H9 (cell line): ENCODE data around the gene ABCB6. TPM values are rescaled to one million over a fixed set of nuclear protein-coding genes. Genes with fewer than 3 reads are reported as not detected.

ENCODE experiments used
- DNase-seq: peaks from one replicate; pipeline ENCODE4 v3.0.0-alpha.2; 2017
- H2AFZ ChIP-seq: one replicate; pipeline ENCODE4 v1.6.1; 2013; ENCODE audit warnings: mild to moderate bottlenecking, low read length, control low read depth, moderate library complexity
- H2AK5ac ChIP-seq: 2 replicates; pipeline ENCODE4 v1.6.1; 2013; ENCODE audit warnings: low read length, control low read depth, mixed read lengths; ENCODE audit not compliant: insufficient read length
- H2BK120ac ChIP-seq: one replicate; pipeline ENCODE4 v1.6.1; 2013; ENCODE audit warnings: low read depth, mild to moderate bottlenecking, low read length, control low read depth, inconsistent platforms; ENCODE audit not compliant: poor library complexity, severe bottlenecking
- H2BK12ac ChIP-seq: 2 replicates; pipeline ENCODE4 v1.6.1; 2013; ENCODE audit warnings: low read length, control low read depth, mixed read lengths, low read depth; ENCODE audit not compliant: insufficient read length
- H2BK15ac ChIP-seq: 2 replicates; pipeline ENCODE4 v1.6.1; 2013; ENCODE audit warnings: low read depth, low read length, control low read depth
- H2BK20ac ChIP-seq: one replicate; pipeline ENCODE4 v1.6.1; 2013; ENCODE audit warnings: low read depth, mild to moderate bottlenecking, low read length, control low read depth, inconsistent platforms; ENCODE audit not compliant: poor library complexity, severe bottlenecking
- H2BK5ac ChIP-seq: 2 replicates; pipeline ENCODE4 v1.6.1; 2013; ENCODE audit warnings: low read length, control low read depth, mixed read lengths; ENCODE audit not compliant: insufficient read length
- H3K14ac ChIP-seq: 2 replicates; pipeline ENCODE4 v1.6.1; 2013; ENCODE audit warnings: low read length, control low read depth; ENCODE audit not compliant: insufficient read depth
- H3K18ac ChIP-seq: 2 replicates; pipeline ENCODE4 v1.6.1; 2013; ENCODE audit warnings: low read depth, mild to moderate bottlenecking, mixed read lengths, low read length, control low read depth; ENCODE audit not compliant: insufficient read length
- H3K23ac ChIP-seq: 2 replicates; pipeline ENCODE4 v1.6.1; 2013; ENCODE audit warnings: low read length, control low read depth, mixed read lengths, low read depth; ENCODE audit not compliant: insufficient read length
- H3K23me2 ChIP-seq: 2 replicates; pipeline ENCODE4 v1.6.1; 2013; ENCODE audit warnings: low read depth, mild to moderate bottlenecking, mixed read lengths, low read length, control low read depth; ENCODE audit not compliant: insufficient read length, poor library complexity, severe bottlenecking
- H3K27ac ChIP-seq: 2 replicates; pipeline ENCODE4 v1.5.1; 2013; ENCODE audit warnings: low read length, control low read depth, mixed read lengths, low read depth; ENCODE audit not compliant: insufficient read length
- H3K27me3 ChIP-seq: 2 replicates; pipeline ENCODE4 v1.6.1; 2013; ENCODE audit warnings: low read length, control low read depth, inconsistent platforms; ENCODE audit not compliant: insufficient read depth
- H3K4ac ChIP-seq: 2 replicates; pipeline ENCODE4 v1.6.1; 2013; ENCODE audit warnings: low read depth, mild to moderate bottlenecking, control low read depth, inconsistent platforms, low read length, moderate library complexity
- H3K4me1 ChIP-seq: 2 replicates; pipeline ENCODE4 v1.6.1; 2013; ENCODE audit warnings: low read length, control low read depth, inconsistent platforms; ENCODE audit not compliant: insufficient read depth
- H3K4me2 ChIP-seq: 2 replicates; pipeline ENCODE4 v1.6.1; 2013; ENCODE audit warnings: low read length, control low read depth, mixed read lengths; ENCODE audit not compliant: insufficient read length, insufficient read depth
- H3K56ac ChIP-seq: 2 replicates; pipeline ENCODE4 v1.6.1; 2013; ENCODE audit warnings: low read depth, mild to moderate bottlenecking, mixed read lengths, low read length, control low read depth; ENCODE audit not compliant: insufficient read length
- H3K79me1 ChIP-seq: 2 replicates; pipeline ENCODE4 v1.6.1; 2013; ENCODE audit warnings: low read depth, mild to moderate bottlenecking, moderate library complexity, low read length, control low read depth, inconsistent platforms; ENCODE audit not compliant: insufficient read depth, poor library complexity, severe bottlenecking
- H3K79me2 ChIP-seq: 2 replicates; pipeline ENCODE4 v1.6.1; 2013; ENCODE audit warnings: low read length, control low read depth, inconsistent platforms; ENCODE audit not compliant: insufficient read depth
- H3K9ac ChIP-seq: 2 replicates; pipeline ENCODE4 v1.6.1; 2013; ENCODE audit warnings: low read length, control low read depth, mixed read lengths; ENCODE audit not compliant: insufficient read length; ENCODE audit errors: extremely low read depth
- H3K9me3 ChIP-seq: one replicate; pipeline ENCODE4 v1.6.1; 2013; ENCODE audit warnings: low read depth, low read length, inconsistent platforms; ENCODE audit not compliant: control insufficient read depth
- H3T11ph ChIP-seq: one replicate; pipeline ENCODE4 v1.6.1; 2013; ENCODE audit warnings: mild to moderate bottlenecking, low read length, control low read depth, inconsistent platforms
- H4K20me1 ChIP-seq: one replicate; pipeline ENCODE4 v1.6.1; 2013; ENCODE audit not compliant: control insufficient read depth, insufficient read length, insufficient read depth
- H4K5ac ChIP-seq: 2 replicates; pipeline ENCODE4 v1.6.1; 2013; ENCODE audit warnings: low read depth, mild to moderate bottlenecking, mixed read lengths, low read length, control low read depth; ENCODE audit not compliant: insufficient read length
- H4K8ac ChIP-seq: replicated peaks from 2 replicates; pipeline ENCODE4 v1.6.1; 2013; ENCODE audit warnings: low read length, control low read depth, mixed read lengths, low read depth; ENCODE audit not compliant: insufficient read length
- H4K91ac ChIP-seq: 2 replicates; pipeline ENCODE4 v1.6.1; 2013; ENCODE audit warnings: low read depth, mild to moderate bottlenecking, moderate library complexity, mixed read lengths, low read length, control low read depth; ENCODE audit not compliant: insufficient read length
- H3K27ac Mint-ChIP-seq, 3 experiments: 2 replicates in 2 of 3; 3 replicates in 1 of 3; pipeline ENCODE4 v1.8.0; 2020 to 2021; ENCODE audit warnings: mixed read lengths in 3 of 3, mild to moderate bottlenecking in 1 of 3, moderate library complexity in 1 of 3
- H3K27me3 Mint-ChIP-seq: 2 replicates; pipeline ENCODE4 v1.8.0; 2021; ENCODE audit warnings: low read depth, mild to moderate bottlenecking, moderate library complexity, mixed read lengths
- H3K36me3 Mint-ChIP-seq, 3 experiments: 2 replicates in 2 of 3; 3 replicates in 1 of 3; pipeline ENCODE4 v1.8.0; 2020 to 2021; ENCODE audit warnings: low read depth in 3 of 3, mixed read lengths in 3 of 3; ENCODE audit not compliant: insufficient read depth in 1 of 3
- H3K4me1 Mint-ChIP-seq, 2 experiments: 2 replicates each; pipeline ENCODE4 v1.8.0; 2020; ENCODE audit warnings: mixed read lengths in 2 of 2
- H3K4me3 Mint-ChIP-seq, 2 experiments: 2 replicates in 1 of 2; 3 replicates in 1 of 2; pipeline ENCODE4 v1.8.0; 2020 to 2021; ENCODE audit warnings: mild to moderate bottlenecking in 2 of 2, mixed read lengths in 2 of 2, moderate library complexity in 1 of 2
- H3K9me3 Mint-ChIP-seq, 2 experiments: 2 replicates in 1 of 2; 3 replicates in 1 of 2; pipeline ENCODE4 v1.8.0; 2020; ENCODE audit warnings: mild to moderate bottlenecking in 2 of 2, mixed read lengths in 2 of 2, moderate library complexity in 1 of 2
- CTCF ChIP-seq: fragments of 200-600 bp; sonication (generic); conservative IDR thresholded peaks from 3 replicates; pipeline ENCODE4 v1.8.0; 2021; ENCODE audit warnings: antibody characterized with exemption, mild to moderate bottlenecking
- WGBS: extraction: QIAGEN DNeasy Blood & Tissue Kit; methylation state at CpG from one replicate; pipeline ENCODE4 v1.1.7; 2013; ENCODE audit warnings: missing lambda C conversion rate, low lambda C conversion rate, mixed read lengths; ENCODE audit not compliant: insufficient read length; ENCODE audit errors: extremely low coverage; 5-methylcytosine and 5-hydroxymethylcytosine counted together
- total RNA-seq: library from RNA; stranded (reverse); gene quantifications from 2 replicates; pipeline ENCODE4 v1.2.1, GENCODE V29; 2021

The ABCB6 gene
- total RNA-seq, 1 experiment from 2014 or later = 46.4 TPM

GRCh38 chr2:219245148-219245898, 26.6 kb upstream of the ABCB6 start, which contains the start of the genes GLB1L and STK16:
TSS of gene GLB1L (minus strand) at chr2:219245444. CDS start at chr2:219243573, 1,871 bp downstream.
TSS of gene STK16 (plus strand) at chr2:219245479. CDS start at chr2:219246000, 521 bp downstream.
- H2AFZ ChIP-seq = no peak within 1 kb of the TSS
- H3K9me3 ChIP-seq = no peaks in the 10 kb centered on the region
- H4K8ac ChIP-seq = no peak within 1 kb of the TSS
- H3K79me1 ChIP-seq = no peaks in the 10 kb centered on the region
- H3K4ac ChIP-seq = no peak within 1 kb of the TSS
- H3K27me3 Mint-ChIP-seq = no peaks in the 10 kb centered on the region
- H2BK12ac ChIP-seq = no peak within 1 kb of the TSS
- H3K18ac ChIP-seq = peak within 1 kb of the TSS; percentile 89
- H2BK15ac ChIP-seq = no peak within 1 kb of the TSS
- no peaks in the 10 kb centered on the region for H4K20me1 ChIP-seq
- H3K27me3 ChIP-seq = no peaks in the 10 kb centered on the region
- H3K4me2 ChIP-seq = peak within 1 kb of the TSS; percentile 77
- H3K36me3 Mint-ChIP-seq = peaks cover 2 to 17% (median 16%) of the 10 kb centered on the region in 3 experiments; a peak in 6 of 7 replicates
- no peak within 1 kb of the TSS for H3K27ac ChIP-seq
- WGBS = no CpG with 5 or more reads among the region's 46 CpGs
- peak within 1 kb of the TSS; percentile 89 for H3K14ac ChIP-seq
- no peak within 1 kb of the TSS for H3K23ac ChIP-seq
- no peak within 1 kb of the TSS for H2BK20ac ChIP-seq
- H3K4me3 Mint-ChIP-seq = peak within 1 kb of the TSS; percentile 92 to 96
- no peaks in the 10 kb centered on the region for H3K79me2 ChIP-seq
- no peaks in the 10 kb centered on the region for H3K23me2 ChIP-seq
- H3K27ac Mint-ChIP-seq = peak within 1 kb of the TSS; percentile 95 to 98 (median 97)
- H2BK120ac ChIP-seq = no peak within 1 kb of the TSS
- H3T11ph ChIP-seq = no peak within 1 kb of the TSS
- H3K9ac ChIP-seq = peak within 1 kb of the TSS; percentile 90
- peaks cover 19 to 27% of the 10 kb centered on the region in 2 experiments for H3K4me1 Mint-ChIP-seq
- H3K56ac ChIP-seq = no peak within 1 kb of the TSS
- DNase-seq = peak; percentile 96
- H2AK5ac ChIP-seq = no peak within 1 kb of the TSS
- H3K9me3 Mint-ChIP-seq = no peaks in the 10 kb centered on the region
- no peak within 1 kb of the TSS for H4K91ac ChIP-seq
- peak within 1 kb of the TSS; percentile 11 for H2BK5ac ChIP-seq
- peak within 1 kb of the TSS; percentile 5 for H4K5ac ChIP-seq
- H3K4me1 ChIP-seq = peaks cover 2% of the 10 kb centered on the region; the same call in 1 of the 2 replicates
- TF ChIP-seq CTCF = no peak
